HG02943 (cell line): Measurements from ENCODE around the gene SEC16A.
"Not testable (repeated sequence)": the region's sequence is repeated elsewhere in the genome, so short reads cannot be mapped to it uniquely, and the experiment has no call there.

Source experiments
- ATAC-seq: cut with Tn5 transposase; IDR thresholded peaks from one replicate; pipeline ENCODE4 v1.9.1; 2021; ENCODE audit warnings: mild to moderate bottlenecking, low read depth, moderate library complexity; ENCODE audit not compliant: unreplicated experiment

SEC16A gene

GRCh38 chr9:136405904-136406303 lies 76.9 kb downstream of the SEC16A start:
- not testable (repeated sequence) for ATAC-seq

- ATAC-seq: no peak
Observed at GRCh38 chr9:136405481-136405880, 77.4 kb downstream of the SEC16A start.

- no peak for ATAC-seq
Observed at GRCh38 chr9:136404801-136405136, 78.1 kb downstream of the SEC16A start.

- no peak for ATAC-seq
Observed at GRCh38 chr9:136403915-136404800, 78.7 kb downstream of the SEC16A start.

GRCh38 chr9:136403538-136403914 lies 79.3 kb downstream of the SEC16A start:
- ATAC-seq: no peak

- ATAC-seq: no peak
Observed at GRCh38 chr9:136402067-136402466, 80.8 kb downstream of the SEC16A start.

- no peak for ATAC-seq
Observed at GRCh38 chr9:136401173-136401922, 81.5 kb downstream of the SEC16A start.

- no peak for ATAC-seq
Observed at GRCh38 chr9:136400038-136400834, 82.6 kb downstream of the SEC16A start, which contains the start of gene SNAPC4. Gene SNAPC4 (minus strand): TSS chr9:136400170. CDS start chr9:136398428, 1,742 bp downstream.

- ATAC-seq: no peak
Observed at GRCh38 chr9:136399176-136400037, 83.4 kb downstream of the SEC16A start.

GRCh38 chr9:136398286-136398685 lies 84.6 kb downstream of the SEC16A start:
- ATAC-seq: no peak

GRCh38 chr9:136397643-136398042 lies 85.2 kb downstream of the SEC16A start:
- no peak for ATAC-seq

GRCh38 chr9:136396219-136396515 lies 86.7 kb downstream of the SEC16A start:
- no peak for ATAC-seq

GRCh38 chr9:136395345-136396218 lies 87.3 kb downstream of the SEC16A start:
- no peak for ATAC-seq

- no peak for ATAC-seq
Observed at GRCh38 chr9:136395020-136395340, 87.9 kb downstream of the SEC16A start.

GRCh38 chr9:136394312-136395019 lies 88.4 kb downstream of the SEC16A start:
- no peak for ATAC-seq

- no peak for ATAC-seq
Observed at GRCh38 chr9:136393531-136393930, 89.3 kb downstream of the SEC16A start.

GRCh38 chr9:136392538-136393449 lies 90.0 kb downstream of the SEC16A start:
- no peak for ATAC-seq
